ENCODE results near the gene SLC6A6. TPM values are rescaled to one million over a fixed set of nuclear protein-coding genes. Genes with fewer than 3 reads are reported as not detected.

Gene SLC6A6
- total RNA-seq, 1 donor from 2014 or later: 32.9 TPM

GRCh38 chr3:14363991-14364390, 38.4 kb upstream of the SLC6A6 start:
- Mint-ChIP-seq H3K4me1 (peaks cover 26% of the 10 kb centered on the region), H3K9me3 (peaks cover 2% of the 10 kb centered on the region), H3K27me3 (ENCODE audit: insufficient read depth, low read depth) (peaks cover 7% of the 10 kb centered on the region), H3K27ac (no peak overlapping the region), H3K4me3 (no peak overlapping the region), H3K36me3 (no peaks in the 10 kb centered on the region)
- Histone ChIP-seq H3K4me2 (no peak overlapping the region), H3K9ac (no peak overlapping the region), H2AFZ (replicated peaks) (no peak overlapping the region), H3K79me2 (ENCODE audit: low read depth) (no peaks in the 10 kb centered on the region), H3K4me1 (peaks cover 15% of the 10 kb centered on the region), H3K4me3 (no peak overlapping the region), H3F3A (ENCODE audit: low read depth) (peaks cover 2% of the 10 kb centered on the region), H3K36me3 (no peaks in the 10 kb centered on the region), H3K27me3 (no peaks in the 10 kb centered on the region), H3K27ac (no peak overlapping the region), H4K20me1 (ENCODE audit: low read depth) (no peaks in the 10 kb centered on the region), H3K9me3 (ENCODE audit: low read depth) (no peaks in the 10 kb centered on the region)
- DNase-seq (ENCODE audit: low spot score): no peak
- no peak for TF ChIP-seq EZH2phosphoT487 (IDR thresholded peaks at IDR 0.05)
- no peak for TF ChIP-seq CTCF (IDR thresholded peaks at IDR 0.05)
- TF ChIP-seq EZH2 (IDR thresholded peaks at IDR 0.05): no peak

DNA sequence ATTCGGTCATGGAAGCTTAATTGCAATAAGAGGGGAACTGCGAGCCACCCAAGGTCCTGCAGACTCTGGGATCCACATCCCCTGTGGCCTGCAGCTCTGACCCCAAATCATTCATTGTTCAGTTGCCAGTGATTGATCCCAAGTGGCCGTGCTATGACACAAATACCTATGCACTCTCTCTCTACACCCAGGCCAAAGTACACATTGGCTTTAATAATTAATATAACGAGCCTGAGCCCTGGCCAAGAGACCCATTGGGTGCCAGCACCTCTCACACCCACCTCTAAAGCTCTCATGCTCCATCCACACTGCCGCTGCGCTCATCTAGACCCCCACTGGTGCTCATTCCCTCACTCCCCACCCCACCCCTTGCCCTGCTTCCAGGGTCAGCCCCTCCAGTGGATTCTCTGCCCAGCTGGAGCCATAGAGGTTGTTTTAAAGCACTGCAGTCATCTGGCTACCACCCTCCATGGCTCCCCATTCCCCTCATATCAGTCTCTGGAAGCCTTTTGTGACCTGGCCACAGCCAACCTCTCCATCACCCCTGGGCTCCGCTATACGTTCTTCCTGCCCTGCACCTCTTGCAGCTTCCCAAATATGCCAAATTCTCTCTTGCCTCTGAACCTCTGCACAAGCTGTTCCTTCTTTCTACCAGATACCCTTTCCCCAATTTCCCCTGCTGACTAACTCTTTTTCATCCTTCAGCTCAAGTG, 37.7 kb upstream of the SLC6A6 start:
- H3K4me1 ChIP-seq: peaks cover 15% of the 10 kb centered on the region
- H3K27me3 Mint-ChIP-seq (ENCODE audit: insufficient read depth, low read depth): peaks cover 6% of the 10 kb centered on the region
- no peak overlapping the region for H2AFZ ChIP-seq (replicated peaks)
- no peaks in the 10 kb centered on the region for H3K27me3 ChIP-seq
- H3K4me2 ChIP-seq: no peak overlapping the region
- no peaks in the 10 kb centered on the region for H3K9me3 ChIP-seq (ENCODE audit: low read depth)
- H3K9me3 Mint-ChIP-seq: no peaks in the 10 kb centered on the region
- no peak overlapping the region for H3K27ac Mint-ChIP-seq
- H4K20me1 ChIP-seq (ENCODE audit: low read depth): no peaks in the 10 kb centered on the region
- no peak for DNase-seq (ENCODE audit: low spot score)
- no peak overlapping the region for H3K4me3 Mint-ChIP-seq
- no peak overlapping the region for H3K9ac ChIP-seq
- H3K4me1 Mint-ChIP-seq: peaks cover 24% of the 10 kb centered on the region
- no peaks in the 10 kb centered on the region for H3K79me2 ChIP-seq (ENCODE audit: low read depth)
- H3K36me3 ChIP-seq: no peaks in the 10 kb centered on the region
- H3K36me3 Mint-ChIP-seq: no peaks in the 10 kb centered on the region
- H3K27ac ChIP-seq: no peak overlapping the region
- H3K4me3 ChIP-seq: no peak overlapping the region
- H3F3A ChIP-seq (ENCODE audit: low read depth): peaks cover 3% of the 10 kb centered on the region
- no peak for TF ChIP-seq CTCF (IDR thresholded peaks at IDR 0.05)
- TF ChIP-seq EZH2 (IDR thresholded peaks at IDR 0.05): no peak
- TF ChIP-seq EZH2phosphoT487 (IDR thresholded peaks at IDR 0.05): no peak

GRCh38 chr3:14366248-14366647, 36.2 kb upstream of the SLC6A6 start:
- no peak overlapping the region for H3K4me2 ChIP-seq
- no peaks in the 10 kb centered on the region for H3K79me2 ChIP-seq (ENCODE audit: low read depth)
- peaks cover 7% of the 10 kb centered on the region for H3K27me3 Mint-ChIP-seq (ENCODE audit: insufficient read depth, low read depth)
- no peaks in the 10 kb centered on the region for H4K20me1 ChIP-seq (ENCODE audit: low read depth)
- no peaks in the 10 kb centered on the region for H3K36me3 Mint-ChIP-seq
- H3K36me3 ChIP-seq: no peaks in the 10 kb centered on the region
- no peak overlapping the region for H3K4me3 Mint-ChIP-seq
- H3K4me1 Mint-ChIP-seq: peaks cover 20% of the 10 kb centered on the region
- H3K27me3 ChIP-seq: no peaks in the 10 kb centered on the region
- H3K27ac Mint-ChIP-seq: no peak overlapping the region
- TF ChIP-seq CTCF (IDR thresholded peaks at IDR 0.05): no peak
- no peak for TF ChIP-seq EZH2phosphoT487 (IDR thresholded peaks at IDR 0.05)
- no peak for TF ChIP-seq EZH2 (IDR thresholded peaks at IDR 0.05)
- no peak overlapping the region for H3K4me3 ChIP-seq
- no peaks in the 10 kb centered on the region for H3K9me3 ChIP-seq (ENCODE audit: low read depth)
- H3K9me3 Mint-ChIP-seq: no peaks in the 10 kb centered on the region
- H3K27ac ChIP-seq: no peak overlapping the region
- no peak overlapping the region for H2AFZ ChIP-seq (replicated peaks)
- DNase-seq (ENCODE audit: low spot score): no peak
- H3K9ac ChIP-seq: no peak overlapping the region
- H3F3A ChIP-seq (ENCODE audit: low read depth): peaks cover 10% of the 10 kb centered on the region
- H3K4me1 ChIP-seq: peaks cover 15% of the 10 kb centered on the region

Data from neural progenitor cell (in vitro differentiated cells).